GM12878 (cell line): Measurements from ENCODE around the gene C1RL. TPM values are rescaled to one million over a fixed set of nuclear protein-coding genes. Genes with fewer than 3 reads are reported as not detected.

ENCODE experiments used
- BACH1 ChIP-seq: fragments of 450-650 bp; IDR thresholded peaks from 2 replicates; pipeline ENCODE4 v1.6.1; 2017; ENCODE audit warnings: mild to moderate bottlenecking, borderline replicate concordance
- CHD2 ChIP-seq: IDR thresholded peaks from 2 replicates; pipeline ENCODE4 v1.6.1; 2011; ENCODE audit warnings: low read depth, low read length, improper control_type of control experiment, borderline replicate concordance
- CREM ChIP-seq: IDR thresholded peaks from 2 replicates; pipeline ENCODE4 v1.6.1; 2014; ENCODE audit warnings: antibody characterized with exemption, low read depth
- EP300 ChIP-seq, 2 experiments: fragments of 150-350 bp in 1 of 2; IDR thresholded peaks; 2 replicates each; pipeline ENCODE4 v1.6.1; 2011 to 2012; ENCODE audit warnings: low read depth in 2 of 2, low read length in 2 of 2, borderline replicate concordance in 1 of 2, improper control_type of control experiment in 1 of 2, inconsistent platforms in 1 of 2; ENCODE audit not compliant: control insufficient read depth in 1 of 2
- FOXM1 ChIP-seq: IDR thresholded peaks from 2 replicates; pipeline ENCODE4 v1.6.1; 2012; ENCODE audit warnings: low read depth, mild to moderate bottlenecking, inconsistent platforms, low read length, moderate library complexity
- KLF5 ChIP-seq: fragments of 450-650 bp; IDR thresholded peaks from 2 replicates; pipeline ENCODE4 v1.6.1; 2014; ENCODE audit warnings: mild to moderate bottlenecking; ENCODE audit not compliant: partially characterized antibody
- MEF2A ChIP-seq: IDR thresholded peaks from 2 replicates; pipeline ENCODE4 v1.6.1; 2011; ENCODE audit warnings: low read depth, mild to moderate bottlenecking, low read length, moderate library complexity; ENCODE audit not compliant: insufficient read depth
- MXI1 ChIP-seq: fragments of 150-350 bp; IDR thresholded peaks from 2 replicates; pipeline ENCODE4 v1.6.1; 2011; ENCODE audit warnings: low read depth, mild to moderate bottlenecking, inconsistent platforms, low read length, improper control_type of control experiment
- PAX8 ChIP-seq: fragments of 450-650 bp; IDR thresholded peaks from 2 replicates; pipeline ENCODE4 v1.6.1; 2017; ENCODE audit warnings: mild to moderate bottlenecking, moderate library complexity
- POU2F2 ChIP-seq: IDR thresholded peaks from 3 replicates; pipeline ENCODE4 v1.6.1; 2011; ENCODE audit warnings: low read depth, mild to moderate bottlenecking, low read length, borderline replicate concordance
- SMC3 ChIP-seq: IDR thresholded peaks from 2 replicates; pipeline ENCODE4 v1.6.1; 2011; ENCODE audit warnings: low read length, improper control_type of control experiment, borderline replicate concordance
- SPI1 ChIP-seq: IDR thresholded peaks from 2 replicates; pipeline ENCODE4 v1.6.1; 2011; ENCODE audit warnings: low read depth, mild to moderate bottlenecking, low read length, moderate library complexity, borderline replicate concordance; ENCODE audit not compliant: insufficient read depth
- STAT3 ChIP-seq: IDR thresholded peaks from 2 replicates; pipeline ENCODE4 v1.6.1; 2011; ENCODE audit warnings: low read depth, low read length, improper control_type of control experiment
- polyA plus RNA-seq, 11 experiments: library from polyadenylated mRNA; depleted of rRNA in 4 of 11; unstranded in 6 of 11; stranded (reverse) in 5 of 11; fragments of >200 nt; fragmentation: Nextera tagmentation in 4 of 11; fragmentation: Illumina TruSeq in 1 of 11; extraction: Ambion mirVana in 4 of 11; extraction: Trizol in 1 of 11; gene quantifications; 1 replicate in 1 of 11; 2 replicates in 10 of 11; pipeline versions ENCODE4 v1.2.1 to v1.2.3, GENCODE V29; 2011 to 2016; ENCODE audit warnings: inconsistent platforms in 2 of 11, missing spikeins in 2 of 11, low read depth in 1 of 11
- total RNA-seq, 4 experiments: library from RNA; depleted of rRNA in 3 of 4; stranded (reverse); fragments of >200 nt in 3 of 4; fragmentation: Illumina TruSeq in 1 of 4; extraction: Trizol in 1 of 4; gene quantifications; 2 replicates each; pipeline versions ENCODE4 v1.2.1 to v1.2.3, GENCODE V29; 2013 to 2021
- TF ChIP-seq, protein P1 (sequence below): IDR thresholded peaks from 2 replicates; pipeline ENCODE4 v1.6.1; 2012; ENCODE audit warnings: improper control_type of control experiment, low read depth, low read length; ENCODE audit not compliant: insufficient replicate concordance
- TF ChIP-seq, protein P2 (sequence below): fragments of 450-650 bp; IDR thresholded peaks from 2 replicates; pipeline ENCODE4 v1.6.1; 2017; ENCODE audit warnings: low read depth, mild to moderate bottlenecking, moderate library complexity
- TF ChIP-seq, protein P3 (sequence below): fragments of 450-650 bp; IDR thresholded peaks from 2 replicates; pipeline ENCODE4 v1.6.1; 2016; ENCODE audit warnings: mild to moderate bottlenecking, moderate library complexity, borderline replicate concordance
- TF ChIP-seq, protein P4 (sequence below): IDR thresholded peaks from 2 replicates; pipeline ENCODE4 v1.6.1; 2012; ENCODE audit warnings: low read depth, low read length, improper control_type of control experiment

C1RL gene
- total and polyA plus RNA-seq, 10 of the 15 experiments (the other 5 are each of a cell fraction or from before 2014, with no cell fraction given): 1.3 to 12.8 (median 8.1) TPM

DNA sequence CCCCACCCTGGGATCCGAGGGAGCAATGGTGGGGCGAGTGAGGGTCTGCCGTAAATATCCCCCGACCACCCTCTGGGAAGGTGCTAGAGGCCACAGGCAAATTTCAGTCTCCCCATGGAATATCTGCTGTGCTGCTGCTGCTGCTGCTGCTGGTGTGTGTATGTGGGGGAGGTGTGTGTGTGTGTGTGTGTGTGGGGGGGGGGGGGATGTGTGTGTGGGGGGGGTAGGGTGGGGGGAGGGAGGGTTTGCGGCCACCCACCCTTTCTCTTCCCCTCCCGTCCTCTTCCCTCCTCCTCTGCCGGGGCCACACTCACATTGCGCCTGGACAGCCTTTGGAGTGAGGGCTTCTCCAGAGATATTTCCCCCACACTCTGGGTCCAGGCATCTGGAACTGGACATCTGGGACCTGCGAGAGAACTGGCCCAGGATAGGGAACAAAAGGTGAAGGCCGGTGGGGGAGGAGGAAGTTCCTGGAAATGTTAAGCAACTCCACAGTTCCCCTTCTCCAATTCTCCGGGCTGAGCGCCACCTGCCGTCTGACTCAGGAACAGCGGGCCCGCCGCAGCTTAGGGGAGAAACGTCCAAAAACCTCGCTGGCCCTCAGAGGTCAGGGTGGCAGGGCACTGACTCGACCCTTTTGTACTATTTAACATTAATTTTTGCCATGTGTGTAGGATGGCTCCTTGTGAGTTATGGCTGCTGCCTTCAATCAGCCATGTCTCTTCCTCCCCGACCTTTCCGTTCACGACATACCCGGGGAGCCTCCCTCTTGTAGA lies at the start of gene C1RL (continued):
- TF ChIP-seq, protein P1, sequence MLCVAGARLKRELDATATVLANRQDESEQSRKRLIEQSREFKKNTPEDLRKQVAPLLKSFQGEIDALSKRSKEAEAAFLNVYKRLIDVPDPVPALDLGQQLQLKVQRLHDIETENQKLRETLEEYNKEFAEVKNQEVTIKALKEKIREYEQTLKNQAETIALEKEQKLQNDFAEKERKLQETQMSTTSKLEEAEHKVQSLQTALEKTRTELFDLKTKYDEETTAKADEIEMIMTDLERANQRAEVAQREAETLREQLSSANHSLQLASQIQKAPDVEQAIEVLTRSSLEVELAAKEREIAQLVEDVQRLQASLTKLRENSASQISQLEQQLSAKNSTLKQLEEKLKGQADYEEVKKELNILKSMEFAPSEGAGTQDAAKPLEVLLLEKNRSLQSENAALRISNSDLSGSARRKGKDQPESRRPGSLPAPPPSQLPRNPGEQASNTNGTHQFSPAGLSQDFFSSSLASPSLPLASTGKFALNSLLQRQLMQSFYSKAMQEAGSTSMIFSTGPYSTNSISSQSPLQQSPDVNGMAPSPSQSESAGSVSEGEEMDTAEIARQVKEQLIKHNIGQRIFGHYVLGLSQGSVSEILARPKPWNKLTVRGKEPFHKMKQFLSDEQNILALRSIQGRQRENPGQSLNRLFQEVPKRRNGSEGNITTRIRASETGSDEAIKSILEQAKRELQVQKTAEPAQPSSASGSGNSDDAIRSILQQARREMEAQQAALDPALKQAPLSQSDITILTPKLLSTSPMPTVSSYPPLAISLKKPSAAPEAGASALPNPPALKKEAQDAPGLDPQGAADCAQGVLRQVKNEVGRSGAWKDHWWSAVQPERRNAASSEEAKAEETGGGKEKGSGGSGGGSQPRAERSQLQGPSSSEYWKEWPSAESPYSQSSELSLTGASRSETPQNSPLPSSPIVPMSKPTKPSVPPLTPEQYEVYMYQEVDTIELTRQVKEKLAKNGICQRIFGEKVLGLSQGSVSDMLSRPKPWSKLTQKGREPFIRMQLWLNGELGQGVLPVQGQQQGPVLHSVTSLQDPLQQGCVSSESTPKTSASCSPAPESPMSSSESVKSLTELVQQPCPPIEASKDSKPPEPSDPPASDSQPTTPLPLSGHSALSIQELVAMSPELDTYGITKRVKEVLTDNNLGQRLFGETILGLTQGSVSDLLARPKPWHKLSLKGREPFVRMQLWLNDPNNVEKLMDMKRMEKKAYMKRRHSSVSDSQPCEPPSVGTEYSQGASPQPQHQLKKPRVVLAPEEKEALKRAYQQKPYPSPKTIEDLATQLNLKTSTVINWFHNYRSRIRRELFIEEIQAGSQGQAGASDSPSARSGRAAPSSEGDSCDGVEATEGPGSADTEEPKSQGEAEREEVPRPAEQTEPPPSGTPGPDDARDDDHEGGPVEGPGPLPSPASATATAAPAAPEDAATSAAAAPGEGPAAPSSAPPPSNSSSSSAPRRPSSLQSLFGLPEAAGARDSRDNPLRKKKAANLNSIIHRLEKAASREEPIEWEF: no peak
- TF ChIP-seq STAT3: peak; percentile 88; the same call in 1 of the 2 replicates
- no peak for TF ChIP-seq FOXM1
- TF ChIP-seq BACH1: no peak
- TF ChIP-seq POU2F2: peak; percentile 20; the same call in 1 of the 3 replicates
- no peak for TF ChIP-seq PAX8
- TF ChIP-seq CREM: no peak
- TF ChIP-seq, protein P2, sequence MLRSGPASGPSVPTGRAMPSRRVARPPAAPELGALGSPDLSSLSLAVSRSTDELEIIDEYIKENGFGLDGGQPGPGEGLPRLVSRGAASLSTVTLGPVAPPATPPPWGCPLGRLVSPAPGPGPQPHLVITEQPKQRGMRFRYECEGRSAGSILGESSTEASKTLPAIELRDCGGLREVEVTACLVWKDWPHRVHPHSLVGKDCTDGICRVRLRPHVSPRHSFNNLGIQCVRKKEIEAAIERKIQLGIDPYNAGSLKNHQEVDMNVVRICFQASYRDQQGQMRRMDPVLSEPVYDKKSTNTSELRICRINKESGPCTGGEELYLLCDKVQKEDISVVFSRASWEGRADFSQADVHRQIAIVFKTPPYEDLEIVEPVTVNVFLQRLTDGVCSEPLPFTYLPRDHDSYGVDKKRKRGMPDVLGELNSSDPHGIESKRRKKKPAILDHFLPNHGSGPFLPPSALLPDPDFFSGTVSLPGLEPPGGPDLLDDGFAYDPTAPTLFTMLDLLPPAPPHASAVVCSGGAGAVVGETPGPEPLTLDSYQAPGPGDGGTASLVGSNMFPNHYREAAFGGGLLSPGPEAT: peak; percentile 58; the same call in 1 of the 2 replicates
- TF ChIP-seq CHD2: peak; percentile 77
- TF ChIP-seq, protein P3, sequence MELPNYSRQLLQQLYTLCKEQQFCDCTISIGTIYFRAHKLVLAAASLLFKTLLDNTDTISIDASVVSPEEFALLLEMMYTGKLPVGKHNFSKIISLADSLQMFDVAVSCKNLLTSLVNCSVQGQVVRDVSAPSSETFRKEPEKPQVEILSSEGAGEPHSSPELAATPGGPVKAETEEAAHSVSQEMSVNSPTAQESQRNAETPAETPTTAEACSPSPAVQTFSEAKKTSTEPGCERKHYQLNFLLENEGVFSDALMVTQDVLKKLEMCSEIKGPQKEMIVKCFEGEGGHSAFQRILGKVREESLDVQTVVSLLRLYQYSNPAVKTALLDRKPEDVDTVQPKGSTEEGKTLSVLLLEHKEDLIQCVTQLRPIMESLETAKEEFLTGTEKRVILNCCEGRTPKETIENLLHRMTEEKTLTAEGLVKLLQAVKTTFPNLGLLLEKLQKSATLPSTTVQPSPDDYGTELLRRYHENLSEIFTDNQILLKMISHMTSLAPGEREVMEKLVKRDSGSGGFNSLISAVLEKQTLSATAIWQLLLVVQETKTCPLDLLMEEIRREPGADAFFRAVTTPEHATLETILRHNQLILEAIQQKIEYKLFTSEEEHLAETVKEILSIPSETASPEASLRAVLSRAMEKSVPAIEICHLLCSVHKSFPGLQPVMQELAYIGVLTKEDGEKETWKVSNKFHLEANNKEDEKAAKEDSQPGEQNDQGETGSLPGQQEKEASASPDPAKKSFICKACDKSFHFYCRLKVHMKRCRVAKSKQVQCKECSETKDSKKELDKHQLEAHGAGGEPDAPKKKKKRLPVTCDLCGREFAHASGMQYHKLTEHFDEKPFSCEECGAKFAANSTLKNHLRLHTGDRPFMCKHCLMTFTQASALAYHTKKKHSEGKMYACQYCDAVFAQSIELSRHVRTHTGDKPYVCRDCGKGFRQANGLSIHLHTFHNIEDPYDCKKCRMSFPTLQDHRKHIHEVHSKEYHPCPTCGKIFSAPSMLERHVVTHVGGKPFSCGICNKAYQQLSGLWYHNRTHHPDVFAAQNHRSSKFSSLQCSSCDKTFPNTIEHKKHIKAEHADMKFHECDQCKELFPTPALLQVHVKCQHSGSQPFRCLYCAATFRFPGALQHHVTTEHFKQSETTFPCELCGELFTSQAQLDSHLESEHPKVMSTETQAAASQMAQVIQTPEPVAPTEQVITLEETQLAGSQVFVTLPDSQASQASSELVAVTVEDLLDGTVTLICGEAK: no peak
- 0 out of 2 replicates have a peak, but pooled peaks have one; percentile 18 for TF ChIP-seq MEF2A
- TF ChIP-seq KLF5: no peak
- peak; percentile 79; the same call in 1 of the 2 replicates for TF ChIP-seq SPI1
- TF ChIP-seq SMC3: peak; percentile 65
- 0 out of 4 replicates have a peak, but pooled peaks of 1 of the 2 experiments have one; percentile 14 for TF ChIP-seq EP300 (IDR thresholded peaks at IDR 0.05; ENCODE audit: borderline replicate concordance in 1 of 2, control insufficient read depth in 1 of 2, low read depth in 2 of 2, low read length in 2 of 2)
- TF ChIP-seq, protein P4, sequence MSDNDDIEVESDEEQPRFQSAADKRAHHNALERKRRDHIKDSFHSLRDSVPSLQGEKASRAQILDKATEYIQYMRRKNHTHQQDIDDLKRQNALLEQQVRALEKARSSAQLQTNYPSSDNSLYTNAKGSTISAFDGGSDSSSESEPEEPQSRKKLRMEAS: peak; percentile 51; the same call in 1 of the 2 replicates
- TF ChIP-seq MXI1: peak; percentile 29; the same call in 1 of the 2 replicates
